Neural progenitor cell (in vitro differentiated cells): ENCODE measurements around the gene RAB24.

Experiments used
- CTCF ChIP-seq: fragments of 200-600 bp; sonication (generic); IDR thresholded peaks from 2 replicates; pipeline ENCODE4 v1.5.1; 2017; ENCODE audit warnings: antibody characterized with exemption, mild to moderate bottlenecking
- EZH2 ChIP-seq: fragments of 200-600 bp; sonication (generic); IDR thresholded peaks from 2 replicates; pipeline ENCODE4 v1.6.1; 2017; ENCODE audit warnings: antibody characterized with exemption, mild to moderate bottlenecking, moderate library complexity

DNA sequence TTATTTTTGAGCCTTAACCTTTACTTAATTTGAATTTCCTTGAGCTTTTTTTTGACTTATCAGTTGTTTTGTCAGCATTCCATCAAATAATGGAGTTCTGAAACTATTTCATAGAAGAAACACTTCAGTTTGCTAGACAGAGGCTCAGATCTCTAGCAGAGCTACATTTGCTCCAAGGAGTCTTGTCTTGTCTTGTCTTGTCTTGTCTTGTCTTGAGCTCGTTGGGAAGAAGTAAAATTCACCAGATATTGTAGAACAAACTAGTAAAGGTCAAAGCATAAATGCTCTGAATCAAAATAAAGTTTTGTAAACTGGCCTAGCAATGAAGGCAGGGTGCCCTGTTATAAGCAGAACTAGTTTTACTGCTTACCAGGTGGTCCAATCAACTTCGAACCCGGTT lies 33.5 kb downstream of the RAB24 start:
- no peak for TF ChIP-seq CTCF
- no peak for TF ChIP-seq EZH2
